OCI-LY7 (cell line): ENCODE data around the gene ARHGAP6. TPM values are rescaled to one million over a fixed set of nuclear protein-coding genes. Genes with fewer than 3 reads are reported as not detected.

Experiments used
- BruUV-seq: library from RNA; stranded (reverse); fragments of 400-500 nt; replicated peaks from 2 replicates; lab custom pipeline; 2021; lab: Mats Ljungman, UMichigan
- CTCF ChIA-PET: fragments of 300-600 bp; sonication (Branson Sonifier 250); formaldehyde crosslinking; loops from one replicate; lab custom pipeline; 2022; ENCODE audit warnings: antibody characterized with exemption; ENCODE audit not compliant: unreplicated experiment; lab: Charles Lee
- POLR2A ChIA-PET: fragments of 300-600 bp; sonication (Branson Sonifier 250); formaldehyde crosslinking; loops from one replicate; lab custom pipeline; 2022; ENCODE audit warnings: antibody characterized with exemption; lab: Charles Lee
- DNase-seq: peaks from one replicate; pipeline ENCODE4 v3.0.0-alpha.2; 2015; ENCODE audit warnings: low spot score
- H2AFZ ChIP-seq: fragments of 200-600 bp; sonication (generic), shearing (Covaris generic); 2 replicates; pipeline ENCODE4 v1.6.1; 2014; ENCODE audit warnings: mild to moderate bottlenecking, antibody characterized with exemption, low read length, moderate library complexity
- H3K27ac ChIP-seq: fragments of 200-600 bp; sonication (generic); 2 replicates; pipeline ENCODE4 v1.5.1; 2014; ENCODE audit warnings: mixed run types, low read depth, mild to moderate bottlenecking, moderate library complexity, low read length, inconsistent platforms; ENCODE audit not compliant: poor library complexity, severe bottlenecking
- H3K36me3 ChIP-seq: fragments of 200-600 bp; sonication (generic); 2 replicates; pipeline ENCODE4 v1.6.1; 2014; ENCODE audit warnings: mild to moderate bottlenecking, antibody characterized with exemption, low read length, moderate library complexity, mixed read lengths; ENCODE audit not compliant: insufficient read depth
- H3K4me1 ChIP-seq: fragments of 200-600 bp; sonication (generic); 2 replicates; pipeline ENCODE4 v1.5.1; 2014; ENCODE audit warnings: mild to moderate bottlenecking, low read length; ENCODE audit not compliant: insufficient read depth, poor library complexity, severe bottlenecking
- H3K4me2 ChIP-seq: fragments of 200-600 bp; sonication (generic); 2 replicates; pipeline ENCODE4 v1.6.1; 2014; ENCODE audit warnings: mild to moderate bottlenecking, low read length
- H3K4me3 ChIP-seq: fragments of 200-600 bp; sonication (generic); 2 replicates; pipeline ENCODE4 v1.5.1; 2014; ENCODE audit warnings: mild to moderate bottlenecking, low read depth, low read length; ENCODE audit not compliant: poor library complexity, severe bottlenecking
- H3K79me2 ChIP-seq: fragments of 200-600 bp; sonication (generic); 2 replicates; pipeline ENCODE4 v1.6.1; 2016; ENCODE audit warnings: low read depth, mild to moderate bottlenecking, low read length, moderate library complexity, mixed read lengths; ENCODE audit not compliant: insufficient read depth
- H3K9me2 ChIP-seq: fragments of 200-600 bp; sonication (generic); 2 replicates; pipeline ENCODE4 v1.6.1; 2016; ENCODE audit warnings: mild to moderate bottlenecking, low read length, mixed read lengths; ENCODE audit not compliant: insufficient read depth
- H3K9me3 ChIP-seq: fragments of 200-600 bp; sonication (generic); 2 replicates; pipeline ENCODE4 v1.6.1; 2014; ENCODE audit warnings: mild to moderate bottlenecking, mixed run types, low read length, mixed read lengths
- H4K20me1 ChIP-seq: fragments of 200-600 bp; sonication (generic); 2 replicates; pipeline ENCODE4 v1.6.1; 2014; ENCODE audit warnings: mild to moderate bottlenecking, antibody characterized with exemption, low read length, moderate library complexity, mixed read lengths; ENCODE audit not compliant: insufficient read depth
- EZH2phosphoT487 ChIP-seq: fragments of 200-600 bp; sonication (generic); IDR thresholded peaks from 2 replicates; pipeline ENCODE4 v1.6.1; 2018; ENCODE audit warnings: low read depth, borderline replicate concordance, mild to moderate bottlenecking, mixed run types, antibody characterized with exemption, low read length, moderate library complexity, mixed read lengths
- intact Hi-C: fragments of 100-400 bp; cut with micrococcal nuclease; formaldehyde crosslinking; loops from one replicate; pipeline ENCODE4 v1.10.0; 2022; ENCODE audit not compliant: unreplicated experiment
- total RNA-seq, 2 experiments: library from RNA; depleted of rRNA in 1 of 2; stranded (reverse); fragments of >200 nt in 1 of 2; shearing (Covaris generic) in 1 of 2; gene quantifications; 2 replicates each; pipeline ENCODE4 v1.2.3, GENCODE V29; 2014 to 2022
- TF ChIP-seq, protein P1 (sequence below): fragments of 200-600 bp; sonication (generic); conservative IDR thresholded peaks from 2 replicates; pipeline ENCODE4 v1.5.1; 2014; ENCODE audit warnings: mild to moderate bottlenecking, antibody characterized with exemption, low read length, moderate library complexity, mixed read lengths

ARHGAP6 gene
- total RNA-seq, 2 experiments from 2014 or later: not detected

DNA sequence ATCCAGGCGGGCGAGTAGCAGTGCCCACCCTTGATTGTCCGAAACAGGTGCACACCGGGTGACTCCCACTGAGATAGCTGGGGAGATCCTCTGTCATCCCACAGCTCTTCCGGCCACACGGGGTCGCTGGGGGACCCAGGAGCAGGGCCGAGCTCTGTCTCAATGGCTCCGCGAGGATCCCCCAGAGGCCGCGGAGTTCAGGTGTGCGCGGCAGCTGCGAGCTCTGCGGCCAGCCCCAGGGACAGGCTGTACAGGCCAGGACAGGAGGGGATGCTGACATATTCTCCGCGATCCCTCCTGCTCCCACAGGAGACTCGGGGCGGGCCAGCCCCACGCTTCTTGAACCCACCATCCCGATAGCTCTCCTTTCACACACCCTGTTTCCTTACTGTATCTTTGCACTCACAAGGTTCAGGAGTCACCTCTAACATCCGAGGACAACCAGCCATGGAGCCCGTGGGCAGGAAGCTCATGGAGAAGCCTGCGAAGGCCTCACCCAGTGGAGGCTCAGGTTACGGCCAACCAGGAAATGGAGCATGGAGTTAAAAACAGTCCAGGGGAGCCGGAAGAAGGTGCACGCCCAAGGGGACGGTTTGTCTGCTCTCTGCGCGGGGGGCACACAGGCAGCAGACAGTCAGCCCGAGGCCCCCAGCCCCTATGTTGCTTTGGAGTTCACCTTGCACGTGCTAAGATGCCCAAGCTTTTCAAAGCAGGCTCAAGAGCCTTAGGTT lies 450.4 kb downstream of the ARHGAP6 start:
- Histone ChIP-seq H4K20me1 (no peaks in the 10 kb centered on the region), H3K9me3 (no peaks in the 10 kb centered on the region)

DNA sequence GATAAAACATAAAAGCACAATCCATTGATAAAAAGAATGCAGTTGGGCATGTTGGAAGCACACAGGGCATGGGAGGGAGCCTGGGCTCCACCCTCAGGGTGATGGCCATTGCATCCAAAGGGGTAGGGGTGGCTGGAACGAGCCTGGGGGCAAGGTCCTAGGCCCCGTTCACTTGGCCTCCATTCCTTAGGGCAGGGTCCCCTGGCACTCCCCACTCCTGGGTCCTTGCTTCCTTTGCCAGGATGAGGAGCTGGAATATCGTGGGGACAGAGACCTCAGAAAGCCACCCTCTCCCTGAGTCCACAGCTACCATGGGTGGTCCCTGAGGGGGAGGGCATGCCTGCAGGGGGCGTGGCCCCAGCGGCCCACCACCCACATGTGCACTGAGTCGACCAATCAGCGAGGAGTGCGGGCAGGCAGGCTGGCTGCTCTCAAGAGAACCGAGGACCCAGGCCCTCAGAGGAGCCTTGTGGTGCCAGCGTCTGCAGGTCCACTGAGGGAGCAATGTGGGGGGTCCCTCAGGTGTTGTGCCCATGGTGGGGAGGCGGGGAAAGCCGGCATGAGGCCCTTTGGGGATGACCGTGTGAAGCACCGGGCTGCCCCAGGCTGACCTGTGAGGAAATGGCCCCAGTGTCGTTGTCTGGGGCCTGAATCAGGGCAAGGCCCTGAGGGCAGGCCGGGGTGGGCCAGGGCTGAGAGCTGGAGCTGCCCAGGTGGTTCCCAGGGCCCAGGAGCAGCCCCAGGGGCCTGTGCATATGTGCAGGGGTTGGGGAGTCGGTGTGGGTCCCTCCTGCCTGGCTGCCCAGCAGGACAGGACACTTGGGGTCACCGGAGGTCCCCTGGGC lies 451.2 kb downstream of the ARHGAP6 start:
- Histone ChIP-seq H3K79me2 (no peaks in the 10 kb centered on the region), H3K4me1 (no peaks in the 10 kb centered on the region), H2AFZ (no peak overlapping the region), H3K36me3 (no peaks in the 10 kb centered on the region), H3K9me2 (no peaks in the 10 kb centered on the region), H3K27ac (no peak overlapping the region), H3K4me3 (no peak overlapping the region), H3K4me2 (no peak overlapping the region), H3K9me3 (no peaks in the 10 kb centered on the region), H4K20me1 (no peaks in the 10 kb centered on the region)
- no peak for DNase-seq
- TF ChIP-seq, protein P1, sequence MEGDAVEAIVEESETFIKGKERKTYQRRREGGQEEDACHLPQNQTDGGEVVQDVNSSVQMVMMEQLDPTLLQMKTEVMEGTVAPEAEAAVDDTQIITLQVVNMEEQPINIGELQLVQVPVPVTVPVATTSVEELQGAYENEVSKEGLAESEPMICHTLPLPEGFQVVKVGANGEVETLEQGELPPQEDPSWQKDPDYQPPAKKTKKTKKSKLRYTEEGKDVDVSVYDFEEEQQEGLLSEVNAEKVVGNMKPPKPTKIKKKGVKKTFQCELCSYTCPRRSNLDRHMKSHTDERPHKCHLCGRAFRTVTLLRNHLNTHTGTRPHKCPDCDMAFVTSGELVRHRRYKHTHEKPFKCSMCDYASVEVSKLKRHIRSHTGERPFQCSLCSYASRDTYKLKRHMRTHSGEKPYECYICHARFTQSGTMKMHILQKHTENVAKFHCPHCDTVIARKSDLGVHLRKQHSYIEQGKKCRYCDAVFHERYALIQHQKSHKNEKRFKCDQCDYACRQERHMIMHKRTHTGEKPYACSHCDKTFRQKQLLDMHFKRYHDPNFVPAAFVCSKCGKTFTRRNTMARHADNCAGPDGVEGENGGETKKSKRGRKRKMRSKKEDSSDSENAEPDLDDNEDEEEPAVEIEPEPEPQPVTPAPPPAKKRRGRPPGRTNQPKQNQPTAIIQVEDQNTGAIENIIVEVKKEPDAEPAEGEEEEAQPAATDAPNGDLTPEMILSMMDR: no peak
- no peak for TF ChIP-seq EZH2phosphoT487
- CTCF ChIA-PET: no interaction called here
- no TSS peak for BruUV-seq
- intact Hi-C loops: no loop called here
- POLR2A ChIA-PET: no interaction called here

More for the DNA sequence above, 450.4 kb downstream of the ARHGAP6 start:
- POLR2A ChIA-PET: no interaction called here
- H3K9me2 ChIP-seq: no peaks in the 10 kb centered on the region
- no peak overlapping the region for H2AFZ ChIP-seq
- no peak overlapping the region for H3K4me3 ChIP-seq
- no peaks in the 10 kb centered on the region for H3K79me2 ChIP-seq
- TF ChIP-seq, protein P1: no peak
- no peak for TF ChIP-seq EZH2phosphoT487
- H3K27ac ChIP-seq: no peak overlapping the region
- DNase-seq: no peak
- intact Hi-C loops: no loop called here
- CTCF ChIA-PET: no interaction called here
- no TSS peak for BruUV-seq
- H3K4me1 ChIP-seq: no peaks in the 10 kb centered on the region
- no peak overlapping the region for H3K4me2 ChIP-seq
- H3K36me3 ChIP-seq: no peaks in the 10 kb centered on the region

DNA sequence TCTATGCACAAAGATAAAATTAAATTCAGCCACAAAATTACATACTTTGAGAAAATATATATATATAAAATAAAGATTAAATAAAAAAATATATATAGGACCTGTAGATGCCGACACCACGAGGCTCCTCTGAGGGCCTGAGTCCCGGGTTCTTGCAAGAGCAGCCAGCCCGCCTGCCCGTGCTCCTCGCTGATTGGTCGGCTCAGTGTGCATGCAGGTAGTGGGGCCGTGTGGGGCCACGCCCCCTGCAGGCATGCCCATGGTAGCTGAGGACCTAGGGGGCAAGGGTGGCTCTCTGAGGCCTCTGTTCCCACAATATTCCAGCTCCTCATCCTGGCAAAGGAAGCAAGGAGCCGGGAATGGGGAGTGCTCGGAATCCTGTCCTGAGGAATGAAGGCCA lies 453.0 kb downstream of the ARHGAP6 start:
- H3K9me3 ChIP-seq: no peaks in the 10 kb centered on the region
- H3K4me3 ChIP-seq: no peak overlapping the region
- no peak for DNase-seq
- no peaks in the 10 kb centered on the region for H3K79me2 ChIP-seq
- ChIA-PET POLR2A (no interaction called here), CTCF (no interaction called here)
- no peak for TF ChIP-seq EZH2phosphoT487
- no peaks in the 10 kb centered on the region for H3K9me2 ChIP-seq
- no peaks in the 10 kb centered on the region for H3K36me3 ChIP-seq
- H4K20me1 ChIP-seq: no peaks in the 10 kb centered on the region
- intact Hi-C loops: no loop called here
- no peaks in the 10 kb centered on the region for H3K4me1 ChIP-seq
- no peak overlapping the region for H2AFZ ChIP-seq
- no TSS peak for BruUV-seq
- H3K4me2 ChIP-seq: no peak overlapping the region
- no peak overlapping the region for H3K27ac ChIP-seq
